GM21515 (cell line): ENCODE data around the gene SPNS1.
"Not testable (repeated sequence)": the region's sequence is repeated elsewhere in the genome, so short reads cannot be mapped to it uniquely, and the experiment has no call there.

ENCODE experiments used
- ATAC-seq: cut with Tn5 transposase; IDR thresholded peaks from one replicate; pipeline ENCODE4 v1.9.1; 2021; ENCODE audit not compliant: unreplicated experiment

The SPNS1 gene

DNA sequence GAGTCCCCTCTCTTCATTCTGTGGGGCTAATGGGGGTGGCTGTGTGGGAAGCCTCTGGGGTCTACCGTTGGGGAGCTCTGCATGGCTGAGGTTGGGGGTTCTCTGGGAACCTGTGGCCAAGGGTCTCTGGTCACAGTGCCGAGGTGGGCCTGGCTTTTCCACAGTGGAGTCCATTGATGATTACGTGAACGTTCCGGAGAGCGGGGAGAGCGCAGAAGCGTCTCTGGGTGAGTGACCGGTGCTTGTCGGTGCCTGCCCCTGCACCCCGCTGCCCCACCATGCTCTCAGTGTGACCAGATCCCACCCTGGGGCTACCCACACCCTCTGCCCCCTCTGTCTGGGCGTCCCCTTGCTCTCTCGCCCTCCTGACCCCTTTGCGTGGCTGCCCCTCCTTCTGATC, 14.8 kb downstream of the SPNS1 start:
- no peak for ATAC-seq

DNA sequence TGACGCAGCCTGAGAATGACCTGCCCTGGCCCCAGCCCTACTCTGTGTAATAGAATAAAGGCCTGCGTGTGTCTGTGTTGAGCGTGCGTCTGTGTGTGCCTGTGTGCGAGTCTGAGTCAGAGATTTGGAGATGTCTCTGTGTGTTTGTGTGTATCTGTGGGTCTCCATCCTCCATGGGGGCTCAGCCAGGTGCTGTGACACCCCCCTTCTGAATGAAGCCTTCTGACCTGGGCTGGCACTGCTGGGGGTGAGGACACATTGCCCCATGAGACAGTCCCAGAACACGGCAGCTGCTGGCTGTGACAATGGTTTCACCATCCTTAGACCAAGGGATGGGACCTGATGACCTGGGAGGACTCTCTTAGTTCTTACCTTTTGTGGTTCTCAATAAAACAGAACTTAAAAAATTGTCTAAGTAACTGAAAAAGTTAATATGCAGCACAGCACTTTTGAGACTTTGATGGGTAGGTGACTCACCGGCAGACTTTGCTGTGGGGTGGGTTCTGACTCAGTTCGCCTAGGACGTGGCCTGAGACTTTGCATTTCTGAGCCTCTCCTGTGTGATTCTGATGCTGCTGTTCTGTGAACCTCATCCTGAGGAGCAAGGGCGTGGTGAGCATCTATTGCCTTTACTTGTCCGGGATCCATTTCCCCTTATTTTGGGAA, 15.9 kb downstream of the SPNS1 start:
- ATAC-seq = no peak

DNA sequence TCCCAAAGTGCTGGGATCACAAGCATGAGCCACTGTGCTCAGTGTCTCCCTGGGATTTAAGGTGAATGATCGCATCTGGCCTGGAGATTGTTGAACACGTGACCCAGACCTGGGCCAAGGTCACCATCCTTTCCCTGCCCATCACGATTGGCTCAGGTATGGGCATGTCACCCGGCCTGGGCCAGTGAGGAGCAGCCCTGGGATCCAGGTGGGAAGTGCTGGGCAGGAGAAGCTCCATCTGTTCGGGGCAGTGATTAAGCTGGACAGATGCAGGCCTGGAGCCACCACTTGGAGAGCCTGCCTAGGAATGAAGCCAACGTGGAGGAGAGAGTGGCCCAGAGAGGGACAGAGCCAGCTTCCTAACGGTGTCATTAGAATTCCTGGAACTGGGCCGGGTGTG, 17.1 kb downstream of the SPNS1 start:
- ATAC-seq = no peak

DNA sequence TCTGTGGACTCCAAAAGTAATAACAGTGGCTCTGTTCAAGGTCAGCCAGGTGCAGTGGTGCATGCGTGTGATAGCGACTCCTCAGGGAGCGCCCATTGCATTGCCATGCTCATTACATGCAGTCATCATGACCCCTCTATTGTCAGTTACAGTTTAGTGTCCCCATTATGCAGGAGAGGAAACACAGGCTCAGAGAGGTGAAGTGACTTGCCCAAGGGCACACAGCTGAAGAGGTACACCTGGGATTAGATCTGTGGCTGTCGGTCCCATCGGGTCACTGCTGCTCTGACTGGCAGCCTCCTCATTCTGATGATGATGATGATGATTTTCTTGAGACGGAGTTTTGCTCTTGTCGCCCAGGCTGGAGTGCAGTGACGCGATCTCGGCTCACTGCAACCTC, 17.9 kb downstream of the SPNS1 start:
- no peak for ATAC-seq

DNA sequence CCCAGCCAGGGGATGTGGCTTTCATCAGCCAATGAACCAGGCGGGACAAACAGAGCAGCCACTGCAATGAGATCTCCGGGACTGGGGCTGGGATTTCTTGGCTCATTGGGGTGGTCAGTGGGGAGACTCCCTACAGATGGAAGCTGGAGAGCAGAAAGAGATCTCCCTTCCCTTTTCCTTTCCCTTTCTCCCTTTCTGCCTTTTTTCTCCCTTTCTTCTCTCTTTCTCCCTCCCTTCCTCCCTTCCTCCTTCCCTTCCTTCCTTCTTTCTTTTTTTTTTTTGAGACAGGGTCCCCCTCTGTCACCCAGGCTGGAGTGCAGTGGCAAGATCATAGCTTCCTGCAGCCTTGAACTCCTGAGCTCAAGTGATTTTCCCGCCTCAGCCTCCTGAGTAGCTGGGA, 24.3 kb downstream of the SPNS1 start:
- no peak for ATAC-seq

DNA sequence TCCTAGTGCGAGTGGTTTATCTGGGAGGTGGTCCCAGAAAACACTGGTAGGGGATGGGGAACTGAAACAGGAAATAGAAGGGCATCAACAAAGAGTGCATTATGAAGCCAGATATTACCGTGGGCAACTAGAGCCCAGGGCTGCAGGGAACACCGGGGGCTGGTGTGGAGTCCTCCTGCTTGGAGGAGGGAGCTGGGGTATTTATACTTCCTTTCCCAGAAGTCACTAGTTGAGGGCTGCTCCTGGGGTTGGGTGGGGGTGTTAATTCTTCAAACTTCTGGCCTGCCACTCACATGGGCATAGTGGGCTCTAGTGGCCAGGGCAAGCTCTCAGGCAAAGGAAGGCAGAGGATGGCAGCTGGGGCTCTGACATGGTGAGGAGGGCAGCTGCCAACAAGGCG, 25.0 kb downstream of the SPNS1 start:
- ATAC-seq = no peak

DNA sequence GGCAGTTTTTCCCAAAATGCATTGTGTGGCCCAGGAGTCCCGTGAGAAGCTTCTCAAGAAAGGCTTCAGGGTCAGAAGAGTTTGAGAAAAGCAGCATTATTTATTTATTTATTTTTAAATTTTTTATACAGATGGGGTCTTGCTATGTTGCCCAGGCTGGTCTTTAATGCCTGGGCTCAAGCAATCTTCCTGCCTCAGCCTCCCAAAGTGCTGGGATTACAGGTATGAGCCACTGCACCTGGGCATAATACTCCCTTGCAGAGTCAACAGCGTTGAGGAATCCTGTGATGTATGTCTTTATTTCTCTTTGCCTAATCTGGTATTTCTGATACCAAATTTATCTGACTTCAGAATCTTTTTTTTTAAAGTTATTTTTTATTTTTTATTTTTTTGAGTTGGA, 25.4 kb downstream of the SPNS1 start:
- ATAC-seq = no peak

DNA sequence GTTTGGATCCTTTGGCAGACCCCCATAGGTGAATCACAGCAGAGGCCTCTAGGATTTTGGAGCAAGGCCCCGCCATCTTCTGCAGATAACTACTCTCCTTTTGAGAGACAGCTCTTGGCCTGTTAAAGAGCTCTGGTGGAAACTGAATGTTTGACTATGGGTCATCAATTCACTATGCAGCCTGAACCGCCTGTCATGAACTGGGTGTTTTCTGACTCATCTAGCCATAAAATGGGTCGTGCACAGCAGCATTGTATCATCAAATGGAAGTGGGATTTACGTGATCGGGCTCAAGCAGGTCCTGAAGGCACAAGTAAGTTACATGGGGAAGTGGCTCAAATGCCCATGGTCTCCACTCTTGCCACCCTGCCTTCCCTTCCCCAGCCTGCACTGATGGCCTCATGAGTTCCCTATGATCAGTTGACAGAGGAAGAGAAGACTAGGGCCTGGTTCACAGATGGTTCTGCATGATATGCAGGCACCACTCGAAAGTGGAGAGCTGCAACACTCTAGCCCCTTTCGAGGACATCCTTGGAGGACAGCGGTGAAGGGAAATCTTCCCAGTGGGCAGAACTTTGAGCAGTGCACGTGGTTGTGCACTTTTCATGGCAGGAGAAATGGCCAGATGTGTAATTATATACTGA, 30.0 kb downstream of the SPNS1 start:
- ATAC-seq = not testable (repeated sequence)

DNA sequence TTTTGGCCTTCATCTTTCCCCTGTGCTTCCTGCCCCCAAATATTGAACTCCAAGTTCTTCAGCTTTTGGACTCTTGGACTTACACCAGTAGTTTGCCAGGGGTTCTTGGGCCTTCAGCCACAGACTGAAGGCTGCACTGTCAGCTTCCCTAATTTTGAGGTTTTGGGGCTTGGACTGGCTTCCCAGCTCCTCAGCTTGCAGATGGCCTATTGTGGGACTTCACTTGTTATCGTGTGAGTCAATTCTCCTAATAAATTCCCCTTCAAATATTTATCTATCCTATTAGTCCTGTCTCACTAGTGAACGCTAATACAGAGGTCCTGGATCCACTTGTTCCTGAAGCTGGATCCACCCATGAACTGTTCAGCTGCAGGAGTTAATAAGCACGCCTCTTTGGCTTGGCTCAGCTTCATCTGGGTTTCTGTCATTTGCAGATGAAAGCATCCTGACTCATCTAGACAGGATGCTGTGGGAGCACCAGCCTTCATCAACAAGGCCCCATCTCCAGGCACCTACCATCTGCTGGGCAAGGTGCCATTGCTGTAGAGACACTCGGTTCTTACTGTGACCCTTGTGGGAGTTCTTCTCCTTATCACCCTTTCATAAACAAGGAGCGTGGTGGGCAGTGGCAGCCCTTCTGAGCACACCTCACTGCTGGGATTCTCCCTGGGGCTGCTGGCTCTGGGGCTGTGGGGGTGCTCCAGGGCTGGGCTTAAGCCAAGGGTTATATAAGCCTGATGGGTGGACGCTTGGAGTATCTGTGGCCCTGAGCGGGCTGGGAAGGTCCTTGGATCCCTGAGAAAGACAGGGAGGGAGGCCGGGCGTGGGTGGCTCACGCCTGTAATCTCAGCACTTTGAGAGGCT, 33.4 kb downstream of the SPNS1 start:
- ATAC-seq = no peak

DNA sequence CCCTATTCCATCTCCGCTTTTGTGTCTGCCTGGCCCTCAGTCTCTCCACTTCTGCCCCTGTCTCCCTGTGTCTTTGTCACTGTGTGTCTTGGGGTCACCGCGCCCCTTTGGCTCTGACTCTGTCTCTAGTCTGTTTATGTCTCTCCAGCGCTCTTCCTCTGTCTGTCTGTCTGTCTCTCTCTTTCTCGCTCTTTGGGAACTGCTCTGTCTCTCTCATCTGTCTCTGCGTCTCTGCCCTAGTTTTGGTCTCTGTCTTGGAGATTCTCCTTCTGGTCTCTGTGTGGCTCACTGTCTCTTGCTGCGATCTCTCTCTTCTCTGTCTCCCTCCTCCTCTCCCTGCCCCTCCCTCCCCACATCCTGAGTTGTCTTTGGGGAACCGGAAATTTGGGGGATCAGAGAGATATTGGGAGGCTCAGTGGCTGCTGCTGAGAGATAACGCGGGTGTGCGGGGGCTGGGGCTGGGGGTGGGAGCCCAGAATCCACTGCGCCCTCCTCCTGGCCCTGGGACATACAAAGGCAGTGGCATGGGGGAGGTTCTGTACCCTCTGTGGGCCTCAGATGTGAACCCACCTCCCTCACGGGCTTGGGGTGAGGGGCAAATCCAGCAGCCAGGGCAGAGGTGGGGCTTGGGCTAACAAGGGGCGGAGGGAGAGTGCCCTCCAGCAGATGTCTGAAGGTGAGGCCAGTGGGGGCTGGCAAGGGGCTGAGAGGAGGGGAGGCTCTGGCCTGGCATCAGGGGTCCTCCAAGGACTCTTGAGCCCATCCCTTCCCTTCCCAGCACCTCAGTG, 34.7 kb downstream of the SPNS1 start:
- ATAC-seq = no peak

DNA sequence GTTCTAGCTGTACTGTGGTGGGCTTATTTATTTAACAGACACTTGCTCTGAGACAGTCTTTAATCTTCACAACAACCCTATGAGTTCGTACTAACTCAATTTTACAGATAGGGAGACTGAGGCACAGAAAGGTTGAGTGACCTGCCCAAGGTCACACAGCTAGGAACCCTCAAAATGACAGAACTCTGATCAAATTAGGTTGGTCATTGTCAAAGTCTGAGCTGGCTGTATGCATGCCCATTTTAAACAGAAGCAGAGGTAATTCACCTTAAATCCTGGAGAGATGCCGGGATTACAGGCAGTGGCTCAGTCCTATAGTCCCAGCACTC, 35.2 kb downstream of the SPNS1 start:
- no peak for ATAC-seq

DNA sequence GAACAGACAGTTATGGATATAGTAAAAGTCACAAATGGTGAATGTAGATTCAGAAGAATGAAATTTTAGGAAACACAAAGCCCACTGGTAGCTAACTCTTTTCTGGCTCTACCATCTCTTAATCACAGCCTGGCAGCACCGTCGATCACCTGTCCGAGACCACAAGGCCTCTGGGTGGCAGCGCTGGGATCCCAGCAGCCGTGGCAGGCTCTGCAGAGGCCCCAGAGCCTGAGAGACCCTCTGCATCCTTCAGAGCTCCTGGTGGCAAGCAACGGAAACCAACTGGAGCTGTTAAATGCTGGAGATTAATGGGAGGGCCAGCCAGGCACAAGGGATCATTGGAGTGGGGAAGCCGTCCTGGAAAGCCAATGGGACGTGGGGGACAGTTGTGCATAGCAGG, 36.5 kb downstream of the SPNS1 start:
- no peak for ATAC-seq

DNA sequence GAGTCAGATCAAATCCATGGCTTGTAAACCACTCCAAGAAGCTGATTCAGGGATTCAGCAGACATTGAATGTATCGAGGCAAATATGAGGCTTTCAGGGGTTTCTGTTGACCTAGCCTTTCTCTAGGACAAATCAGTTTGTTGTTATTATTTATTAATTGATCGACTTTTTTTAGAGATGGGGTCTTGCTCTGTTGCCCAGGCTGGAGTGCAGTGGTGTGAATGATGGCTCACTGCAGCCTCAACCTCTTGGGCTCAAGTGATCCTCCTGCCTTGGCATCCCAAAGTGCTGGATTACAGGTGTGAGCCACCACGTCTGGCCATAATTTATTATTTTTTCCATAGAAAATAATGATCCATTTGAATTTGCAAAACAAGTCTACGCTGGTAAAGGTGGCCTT, 37.3 kb downstream of the SPNS1 start:
- no peak for ATAC-seq

DNA sequence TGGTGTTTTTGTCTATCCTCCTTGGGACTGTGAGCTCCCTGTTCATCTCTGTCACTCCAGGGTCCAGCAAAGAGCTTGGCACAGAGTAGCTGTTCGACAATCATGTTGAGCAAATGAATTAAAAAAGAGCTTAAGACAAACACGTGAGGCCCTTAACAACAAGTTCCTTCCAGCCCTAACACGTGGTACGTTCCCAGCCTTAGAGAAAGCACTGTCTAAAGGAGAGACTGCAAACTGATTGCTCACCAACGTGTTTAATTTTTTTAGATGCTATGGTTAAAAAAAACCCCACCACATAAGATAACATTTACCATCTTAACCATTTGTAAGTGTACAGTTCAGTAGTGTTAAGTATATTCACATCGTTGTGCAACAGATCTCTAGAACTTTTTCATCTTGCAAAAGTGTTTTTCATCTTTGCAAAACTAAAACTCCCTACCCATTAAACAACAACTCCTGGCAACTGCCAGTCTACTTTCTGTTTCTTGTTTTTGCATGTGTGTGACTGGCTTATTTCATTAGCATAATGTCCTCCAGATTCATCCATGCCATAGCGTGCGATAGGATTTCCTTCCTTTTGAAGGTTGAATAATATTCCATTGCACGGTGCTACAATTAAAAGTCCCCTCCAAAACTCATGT, 38.5 kb downstream of the SPNS1 start:
- ATAC-seq = no peak

DNA sequence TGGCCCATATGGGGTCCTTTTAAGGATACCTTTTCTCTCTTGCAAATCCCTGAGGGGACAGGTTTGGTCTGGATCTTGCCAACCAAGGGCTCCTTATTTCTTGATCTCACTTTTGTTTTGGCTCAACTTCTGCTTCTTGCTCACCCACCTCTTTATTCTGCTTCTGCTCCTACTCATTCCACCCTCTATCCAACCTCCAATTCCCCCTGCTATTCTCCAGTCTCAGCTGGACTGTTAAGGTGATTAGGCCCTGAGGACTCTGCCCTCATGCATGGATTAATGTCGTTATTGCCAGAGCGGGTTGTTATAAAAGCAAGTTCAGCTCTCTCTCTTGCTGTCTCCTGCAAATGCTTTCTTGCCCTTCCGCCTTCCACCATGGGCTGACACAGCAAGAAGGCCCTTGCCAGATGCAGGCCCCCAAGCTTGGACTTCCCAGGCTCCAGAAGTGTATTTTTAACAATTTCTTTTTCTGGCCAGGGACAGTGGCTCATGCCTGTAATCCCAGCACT, 40.0 kb downstream of the SPNS1 start:
- ATAC-seq = no peak

DNA sequence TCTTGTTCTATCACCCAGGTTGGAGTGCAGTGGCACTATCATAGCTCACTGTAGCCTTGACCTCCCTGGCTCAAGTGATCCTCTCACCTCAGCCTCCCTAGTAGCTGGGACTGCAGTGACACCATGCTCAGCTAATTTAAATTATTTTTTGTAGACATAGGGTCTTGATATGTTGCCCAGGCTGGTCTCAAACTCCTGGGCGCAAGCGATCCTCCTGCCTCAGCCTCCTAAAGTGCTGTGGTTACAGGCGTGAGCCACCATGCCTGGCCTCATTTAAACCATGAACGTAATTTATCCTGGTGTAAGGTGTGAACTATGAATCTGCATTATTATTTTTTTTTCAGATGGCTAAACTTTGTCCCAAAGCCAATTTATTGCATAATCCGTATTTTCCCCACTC, 47.6 kb downstream of the SPNS1 start:
- ATAC-seq = no peak

DNA sequence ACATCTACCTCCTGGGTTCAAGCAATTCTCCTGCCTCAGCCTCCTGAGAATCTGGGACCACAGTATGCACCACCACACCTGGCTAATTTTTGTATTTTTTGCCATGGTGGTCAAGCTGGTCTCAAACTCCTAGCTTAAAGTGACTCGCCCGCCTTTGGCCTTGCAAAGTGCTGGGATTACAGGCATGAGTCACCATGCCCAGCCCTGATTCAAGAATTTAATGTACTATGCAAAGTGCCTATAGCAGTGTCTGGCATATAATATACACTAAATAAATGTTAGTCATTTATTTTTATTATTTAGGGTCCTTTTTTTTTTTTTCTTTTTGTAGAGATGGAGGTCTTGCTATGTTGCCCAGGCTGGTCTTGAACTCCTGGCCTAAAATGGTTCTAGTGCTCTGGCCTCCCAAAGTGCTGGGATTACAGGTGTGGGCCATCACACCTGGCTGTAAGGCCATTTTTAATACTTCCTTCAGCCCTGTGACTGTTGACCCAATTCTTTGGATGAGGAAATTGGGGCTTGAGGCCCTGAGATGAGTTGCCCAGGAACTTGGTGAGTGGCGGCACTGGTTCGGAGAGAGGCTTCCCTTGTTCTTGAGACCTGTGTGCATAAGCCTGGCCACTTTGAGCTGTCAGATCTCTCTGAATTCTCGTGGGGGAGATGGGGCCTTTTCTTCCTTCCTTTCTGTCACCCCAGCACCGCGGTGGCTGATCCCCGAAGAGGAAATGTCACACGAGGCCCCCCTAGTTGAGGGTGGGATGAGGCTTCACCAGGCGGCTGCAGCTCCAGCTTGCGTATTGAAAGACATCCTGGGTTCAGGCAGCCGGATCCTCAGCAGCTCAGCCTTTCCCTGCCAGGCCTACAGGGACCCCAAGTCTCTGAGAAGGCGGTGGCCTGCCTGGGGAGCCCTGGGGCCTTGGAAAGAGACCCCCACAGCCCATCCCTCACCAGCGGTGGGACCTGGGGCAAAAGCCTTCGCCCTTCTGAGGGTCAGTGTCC, 49.0 kb downstream of the SPNS1 start:
- ATAC-seq = no peak

DNA sequence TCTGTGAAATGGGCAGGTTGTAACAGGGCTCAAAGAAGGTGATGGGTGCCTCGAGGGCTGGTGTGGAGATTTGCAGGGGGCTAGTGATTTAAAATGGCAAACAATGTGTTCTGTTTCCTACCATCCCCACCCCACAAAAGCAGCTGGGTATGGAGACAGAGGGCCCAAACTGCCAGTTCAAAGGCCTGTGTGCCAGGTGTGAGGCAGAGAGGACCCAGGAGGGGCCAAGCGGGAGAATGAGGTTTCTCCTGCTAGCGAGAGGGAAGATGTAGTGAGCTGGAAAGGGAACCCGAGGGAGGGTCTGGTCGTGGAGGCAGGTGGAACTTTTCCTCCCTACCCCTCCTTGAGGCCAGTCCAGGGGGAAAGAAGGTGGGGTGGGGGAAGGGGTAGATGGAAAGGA, 49.7 kb downstream of the SPNS1 start:
- ATAC-seq = no peak

DNA sequence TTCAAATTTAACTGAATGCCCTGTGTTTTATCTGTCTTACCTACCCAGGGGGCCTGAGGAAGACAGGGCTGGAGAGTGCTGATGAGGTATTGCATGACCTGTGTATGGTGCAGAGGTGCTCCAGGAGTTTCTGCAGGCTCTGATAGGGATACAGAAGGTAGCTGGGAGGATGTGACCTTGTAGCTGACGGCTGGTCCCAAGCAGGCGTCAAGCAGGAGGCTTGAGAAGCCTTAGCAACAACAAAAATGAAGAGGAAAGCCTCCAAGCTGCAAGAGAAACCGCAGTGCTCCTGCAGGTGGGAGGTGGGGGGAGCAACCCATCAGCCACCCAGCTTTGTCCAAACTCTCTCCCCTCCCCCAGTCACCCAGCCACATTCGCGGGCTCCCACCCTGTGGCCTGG, 50.6 kb downstream of the SPNS1 start:
- no peak for ATAC-seq

DNA sequence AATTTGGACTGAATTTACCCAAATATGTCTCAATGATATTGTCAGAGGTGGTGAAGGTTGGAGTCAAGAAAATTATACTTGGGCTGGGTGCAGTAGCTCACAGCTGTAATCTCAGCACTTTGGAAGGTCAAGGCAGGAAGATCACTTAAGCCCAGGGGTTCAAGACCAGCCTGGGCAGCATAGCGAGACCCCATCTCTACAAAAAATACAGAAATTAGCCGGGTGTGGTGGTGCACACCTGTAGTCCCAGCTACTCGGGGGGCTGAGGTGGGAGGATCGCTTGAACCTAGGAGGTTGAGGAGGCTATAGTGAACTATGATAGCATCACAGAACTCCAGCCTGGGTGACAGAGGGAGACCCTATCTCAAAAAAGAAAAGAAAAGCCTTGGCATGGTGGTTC, 51.2 kb downstream of the SPNS1 start:
- ATAC-seq = no peak
